DMS 273 (cell line): Measurements from ENCODE around the gene MACC1.
"Not testable (repeated sequence)": the region's sequence is repeated elsewhere in the genome, so short reads cannot be mapped to it uniquely, and the experiment has no call there.

ENCODE experiments used
- DNase-seq: peaks from one replicate; lab custom pipeline; 2025; ENCODE audit not compliant: unreplicated experiment; lab: John Stamatoyannopoulos, UW

Gene MACC1

DNA sequence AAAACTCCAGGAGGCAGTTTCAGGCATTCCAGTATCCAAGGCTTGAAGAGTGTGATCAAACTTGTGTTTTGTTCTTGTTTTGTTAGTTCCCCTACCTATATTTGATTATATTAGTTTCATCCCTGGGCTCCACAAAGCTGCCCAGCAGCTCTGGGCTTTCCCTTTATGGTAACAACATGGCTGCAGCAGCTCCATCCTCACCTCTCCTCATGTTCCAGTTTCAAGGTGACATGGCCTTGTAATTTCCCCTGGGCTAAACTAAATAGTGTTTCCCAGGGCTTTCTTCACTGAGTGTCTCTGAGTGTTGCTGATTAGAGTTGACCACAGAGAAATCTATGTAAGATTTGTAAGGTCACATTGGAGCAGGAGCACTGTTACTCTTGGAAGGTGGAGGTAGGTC is 83.4 kb downstream of the MACC1 start:
- DNase-seq, result no peak

DNA sequence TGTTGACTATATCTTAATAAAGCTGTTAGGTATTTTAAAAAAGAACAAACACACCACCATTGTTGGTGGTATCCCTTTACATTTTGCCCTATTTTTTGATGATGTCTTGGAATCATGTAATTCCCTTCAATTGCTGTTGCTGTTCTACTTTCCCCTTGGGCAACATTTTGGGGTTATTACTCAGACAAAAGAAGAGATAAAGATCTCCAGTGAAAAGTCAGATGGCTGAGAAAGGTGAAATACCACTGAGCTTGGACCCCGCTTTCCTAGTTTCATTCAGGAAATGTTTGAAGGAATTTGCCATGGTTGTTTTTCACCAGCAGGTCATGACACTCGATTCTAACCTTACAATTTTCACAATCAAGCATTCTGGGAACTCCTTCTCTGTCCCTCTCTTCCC is 84.6 kb downstream of the MACC1 start:
- no peak for DNase-seq

DNA sequence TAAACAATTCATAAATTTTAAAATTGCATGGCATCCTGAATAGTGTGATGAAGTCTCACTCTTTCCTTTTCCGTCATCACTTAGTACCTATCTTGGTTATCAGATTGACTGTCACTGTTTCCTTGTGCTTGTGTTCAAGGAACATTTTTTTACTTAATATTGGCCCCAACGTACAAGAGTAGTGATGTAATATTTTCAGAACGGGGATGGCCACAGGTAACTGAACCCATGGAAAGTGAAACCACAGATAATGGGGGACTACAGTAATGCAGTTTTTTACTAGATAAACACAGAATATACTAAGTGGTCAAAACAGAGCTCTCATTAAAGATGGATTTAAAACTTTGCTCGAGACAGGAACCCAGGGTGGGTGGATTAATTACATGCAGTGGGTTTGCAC is 85.4 kb downstream of the MACC1 start:
- no peak for DNase-seq

DNA sequence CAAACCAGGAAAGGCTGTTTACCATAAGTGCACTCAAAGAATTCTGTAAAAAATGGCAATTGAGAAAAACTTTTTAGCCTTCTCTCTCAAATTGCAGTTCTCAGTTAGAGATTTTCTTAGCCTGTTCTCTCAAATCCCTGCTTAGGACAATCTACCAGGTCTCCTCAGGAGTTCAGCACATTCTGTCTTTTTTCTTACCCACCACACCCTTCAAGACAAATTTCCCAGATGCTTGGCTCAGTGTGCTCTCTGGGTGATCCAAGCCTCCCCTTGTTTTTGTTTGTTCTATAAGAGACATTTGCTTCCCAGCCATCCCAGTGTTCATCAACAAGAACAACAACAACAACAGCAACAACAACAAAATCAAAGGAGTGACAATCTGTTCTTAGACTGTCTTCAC is 87.3 kb downstream of the MACC1 start:
- no peak for DNase-seq

DNA sequence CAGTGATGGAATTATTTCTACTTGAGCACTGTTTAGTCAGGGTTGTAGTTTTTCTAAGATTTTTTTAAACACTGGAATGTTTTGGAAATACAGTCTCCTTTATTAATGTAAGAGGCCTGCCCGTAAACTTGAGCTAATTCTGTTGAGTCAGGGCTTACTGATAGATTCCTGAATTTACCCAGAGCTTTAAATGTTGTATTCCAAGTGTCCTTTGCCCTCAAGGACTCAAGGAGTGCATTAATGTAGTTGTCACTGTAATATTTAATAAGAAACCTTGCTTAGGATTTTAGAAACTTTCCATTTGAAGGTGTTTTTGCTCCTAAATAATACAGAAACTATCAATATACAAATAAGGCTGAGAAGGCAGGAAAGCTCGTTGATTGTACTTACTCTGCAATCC is 89.2 kb downstream of the MACC1 start:
- DNase-seq, result no peak

DNA sequence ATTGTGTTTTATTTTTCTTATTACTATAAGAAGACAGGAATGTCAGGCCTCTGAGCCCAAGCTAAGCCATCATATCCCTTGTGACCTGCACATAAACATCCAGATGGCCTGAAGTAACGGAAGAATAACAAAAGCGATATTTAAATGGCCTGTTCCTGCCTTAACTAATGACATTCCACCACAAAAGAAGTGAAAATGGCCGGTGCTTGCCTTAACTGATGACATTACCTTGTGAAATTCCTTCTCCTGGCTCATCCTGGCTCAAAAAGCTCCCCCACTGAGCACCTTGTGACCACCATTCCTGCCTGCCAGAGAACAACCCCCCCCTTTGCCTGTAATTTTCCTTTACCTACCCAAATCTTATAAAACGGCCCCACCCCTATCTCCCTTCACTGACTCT is 91.1 kb downstream of the MACC1 start:
- not testable (repeated sequence) for DNase-seq

DNA sequence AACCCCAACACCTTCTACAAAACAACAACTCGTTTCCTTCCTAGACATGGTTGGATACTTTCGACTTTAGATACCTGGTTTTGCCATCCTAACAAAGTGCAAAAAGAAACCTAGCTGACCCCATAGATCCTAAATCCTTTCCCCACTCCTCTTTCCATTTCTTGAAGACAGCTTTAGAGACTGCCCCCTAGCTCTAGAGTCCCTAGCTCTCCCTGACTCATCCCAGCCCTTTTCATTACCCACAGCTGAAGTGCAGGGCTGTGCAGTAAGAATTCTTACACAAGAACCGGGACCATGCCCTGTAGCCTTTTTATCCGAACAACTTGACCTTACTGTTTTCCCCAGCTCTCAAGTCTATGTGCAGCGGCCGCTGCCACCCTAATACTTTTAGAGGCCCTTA is 93.1 kb downstream of the MACC1 start:
- not testable (repeated sequence) for DNase-seq

DNA sequence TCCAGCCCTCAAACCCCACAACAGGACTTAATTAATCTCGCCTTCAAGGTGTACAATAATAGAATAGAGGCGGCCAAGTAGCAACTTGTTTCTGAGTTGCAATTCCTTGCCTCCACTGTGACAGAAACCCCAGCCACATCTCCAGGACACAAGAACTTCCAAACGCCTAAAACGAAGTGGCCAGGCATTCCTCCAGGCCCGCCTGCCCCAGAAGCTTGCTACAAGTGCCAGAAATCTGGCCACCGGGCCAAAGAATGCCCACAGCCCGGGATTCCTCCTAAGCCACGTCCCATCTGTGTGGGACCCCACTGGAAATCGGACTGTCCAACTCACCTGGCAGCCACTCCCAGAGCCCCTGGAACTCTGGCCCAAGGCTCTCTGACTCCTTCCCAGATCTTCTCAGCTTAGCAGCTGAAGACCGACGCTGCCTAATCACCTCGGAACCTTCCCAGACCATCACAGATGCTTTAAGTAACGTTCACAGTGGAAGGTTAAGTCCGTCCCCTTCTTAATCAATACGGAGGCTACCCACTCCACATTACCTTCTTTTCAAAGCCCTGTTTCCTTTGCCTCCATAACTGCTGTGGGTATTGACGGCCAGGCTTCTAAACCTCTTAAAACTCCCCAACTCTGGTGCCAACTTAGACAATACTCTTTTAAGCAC is 94.4 kb downstream of the MACC1 start:
- DNase-seq, result not testable (repeated sequence)

DNA sequence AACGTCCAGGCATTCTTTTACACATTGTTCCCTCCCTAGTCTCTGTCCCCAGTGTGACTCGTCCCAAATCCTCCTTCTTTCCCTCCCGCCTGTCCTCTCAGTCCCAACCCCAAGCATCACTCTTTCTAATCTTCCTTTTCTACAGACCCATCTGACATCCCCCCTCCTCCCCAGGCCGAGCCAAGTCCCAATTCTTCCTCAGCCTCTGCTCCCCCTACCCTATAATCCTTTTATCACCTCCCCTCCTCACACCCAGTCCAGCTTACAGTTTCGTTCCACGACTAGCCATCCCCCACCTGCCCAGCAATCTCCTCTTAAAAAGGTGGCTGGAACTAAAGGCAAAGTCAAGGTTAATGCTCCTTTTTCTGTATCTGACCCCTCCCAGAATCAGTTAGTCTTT is 95.1 kb downstream of the MACC1 start:
- DNase-seq, result no peak

DNA sequence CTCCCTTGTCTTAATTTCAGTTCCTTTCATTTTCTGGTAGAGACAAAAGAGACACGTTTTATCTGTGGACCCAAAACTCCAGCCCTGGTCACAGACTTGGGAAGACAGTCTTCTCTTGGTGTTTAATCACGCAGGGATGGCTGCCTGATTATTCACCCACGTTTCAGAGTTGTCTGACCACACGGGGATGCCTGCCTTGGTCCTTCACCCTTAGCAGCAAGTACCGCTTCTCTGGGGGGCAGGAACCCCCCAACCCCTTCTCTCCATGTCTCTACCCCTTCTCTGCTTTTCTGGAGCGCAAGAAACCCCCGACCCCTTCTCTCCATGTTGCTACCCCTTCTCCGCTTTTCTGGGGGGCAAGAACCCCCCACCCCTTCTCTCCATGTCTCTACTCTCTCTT is 95.8 kb downstream of the MACC1 start:
- DNase-seq, result no peak

DNA sequence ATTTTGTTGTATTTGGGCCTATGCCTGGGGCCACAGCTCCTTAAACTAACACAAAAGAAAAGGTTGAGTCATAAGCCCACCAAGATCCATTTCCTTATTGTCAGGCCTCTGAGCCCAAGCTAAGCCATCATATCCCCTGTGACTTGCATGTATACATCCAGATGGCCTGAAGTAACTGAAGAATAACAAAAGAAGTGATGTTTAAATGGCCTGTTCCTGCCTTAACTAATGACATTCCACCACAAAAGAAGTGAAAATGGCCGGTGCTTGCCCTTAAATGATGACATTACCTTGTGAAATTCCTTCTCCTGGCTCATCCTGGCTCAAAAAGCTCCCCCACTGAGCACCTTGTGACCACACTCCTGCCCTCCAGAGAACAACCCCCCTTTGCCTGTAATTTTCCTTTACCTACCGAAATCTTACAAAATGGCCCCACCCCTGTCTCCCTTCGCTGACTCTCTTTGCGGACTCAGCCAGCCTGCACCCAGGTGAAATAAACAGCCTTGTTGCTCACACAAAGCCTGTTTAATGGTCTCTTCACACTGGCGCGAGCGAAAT is 96.5 kb downstream of the MACC1 start:
- DNase-seq, result not testable (repeated sequence)

DNA sequence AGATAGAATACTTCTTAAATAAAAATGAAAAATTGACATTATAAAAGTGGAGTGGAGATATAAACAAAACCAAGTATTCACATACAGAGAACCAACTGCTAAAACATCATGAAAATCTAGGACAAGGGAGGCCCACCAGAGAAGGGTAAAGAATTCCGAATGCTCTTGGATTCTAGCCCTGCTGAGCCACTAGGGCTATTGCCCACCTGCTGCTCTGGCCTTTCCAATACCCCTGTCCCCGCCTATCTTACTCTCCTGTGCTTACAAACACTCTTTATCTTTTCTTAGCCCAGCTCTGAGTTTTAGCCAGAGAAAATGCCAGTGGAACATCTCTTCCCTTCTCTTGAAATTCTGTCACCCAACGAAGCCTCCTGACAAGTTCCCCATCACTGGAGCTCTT is 100.3 kb downstream of the MACC1 start:
- DNase-seq, result no peak

DNA sequence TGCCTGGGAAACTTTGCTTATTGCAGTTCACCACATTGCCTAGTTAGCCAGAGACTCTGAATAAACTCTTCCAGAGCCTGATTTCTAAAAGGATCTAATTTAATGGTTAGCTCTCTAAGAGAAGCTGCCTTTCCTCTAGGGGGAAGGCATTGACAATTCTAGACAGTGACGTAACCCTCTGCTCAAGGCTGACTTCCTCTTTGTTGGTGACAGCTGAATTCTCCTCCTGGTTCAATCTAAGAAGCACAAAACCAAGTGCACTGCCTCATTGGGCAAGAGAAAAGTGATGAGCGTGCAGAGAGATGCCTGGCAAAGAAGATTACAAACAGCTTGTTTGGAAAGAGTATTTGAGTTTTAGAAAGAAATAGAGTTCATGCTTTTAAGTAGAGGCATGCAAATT is 102.7 kb downstream of the MACC1 start:
- DNase-seq, result no peak

DNA sequence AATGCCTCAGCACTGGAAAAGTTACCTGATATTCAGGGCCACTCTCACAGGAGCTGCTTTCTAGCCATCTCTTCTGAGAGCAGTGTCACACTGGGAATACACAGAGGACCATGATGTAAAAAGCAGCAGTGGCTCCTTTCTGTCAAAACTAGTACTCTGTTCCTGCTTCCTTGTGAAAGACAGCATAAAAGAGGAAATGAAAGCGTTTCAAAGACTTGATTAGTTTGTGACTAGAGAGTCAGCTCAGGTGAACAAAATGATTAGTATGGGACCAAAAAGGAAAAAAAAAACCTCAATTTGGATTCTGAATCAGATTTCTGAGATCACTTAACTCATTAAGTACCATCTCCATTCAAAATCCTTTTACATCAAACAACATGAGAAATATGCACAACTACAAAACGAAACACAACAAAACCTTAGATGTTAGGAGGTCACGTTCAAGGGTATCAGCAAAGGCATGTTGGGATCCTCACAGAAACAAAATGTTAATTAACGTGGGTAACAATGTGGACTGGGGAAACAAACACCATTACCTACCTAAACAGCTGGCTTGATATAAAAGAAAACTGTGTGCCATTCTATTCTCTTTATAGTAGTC is 103.7 kb downstream of the MACC1 start:
- no peak for DNase-seq

DNA sequence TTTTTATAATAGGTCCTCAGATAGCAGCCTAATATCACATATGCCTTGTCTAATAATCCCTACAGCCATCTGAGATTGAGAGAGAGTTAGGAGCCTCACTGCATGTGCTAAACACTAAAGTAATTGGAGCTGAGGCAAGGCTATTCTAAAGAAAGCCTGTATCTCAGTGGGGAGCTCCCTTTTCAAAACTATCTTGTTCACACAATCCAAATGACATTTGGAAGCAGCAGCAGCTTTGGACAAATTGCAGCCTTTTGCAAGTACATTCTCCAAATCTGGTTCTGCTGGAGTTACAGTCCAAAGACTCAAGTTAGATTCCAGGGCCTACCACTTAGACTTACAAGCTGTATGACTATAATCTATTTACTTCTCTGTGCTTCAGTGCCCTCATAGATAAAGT is 104.5 kb downstream of the MACC1 start:
- no peak for DNase-seq

DNA sequence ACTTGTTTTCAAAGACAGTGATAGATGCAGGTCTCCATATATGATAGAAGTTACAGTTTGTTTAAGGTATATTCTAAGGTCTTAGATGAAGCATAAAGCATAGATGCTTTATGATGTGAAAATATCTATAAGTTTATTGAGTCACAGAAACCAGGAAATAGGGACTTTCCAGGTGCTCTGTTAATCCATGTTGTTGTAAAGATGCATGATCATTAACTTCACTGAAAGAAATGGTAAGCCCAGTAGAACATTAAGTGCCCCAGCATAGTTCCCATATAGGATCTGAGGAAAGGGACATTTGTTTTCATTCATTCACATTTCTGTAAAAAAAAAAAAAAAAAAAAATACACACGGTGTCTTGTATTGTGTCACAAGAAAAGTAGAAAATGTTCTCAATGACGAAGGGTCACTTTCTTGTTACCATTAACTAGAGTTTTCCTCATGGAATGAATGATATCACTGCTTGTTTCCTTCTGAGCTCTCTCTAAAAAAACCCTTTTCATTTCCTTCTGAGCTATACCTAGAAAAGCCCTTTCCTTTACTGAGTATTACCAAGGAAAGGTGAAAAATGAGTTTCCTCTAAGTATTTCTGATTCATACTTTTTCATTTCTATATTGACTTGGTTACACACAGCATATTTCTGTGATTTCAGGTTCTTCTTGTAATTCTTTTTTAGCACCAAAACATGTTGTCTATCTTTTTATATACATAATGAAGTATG is 105.2 kb downstream of the MACC1 start:
- DNase-seq, result no peak

DNA sequence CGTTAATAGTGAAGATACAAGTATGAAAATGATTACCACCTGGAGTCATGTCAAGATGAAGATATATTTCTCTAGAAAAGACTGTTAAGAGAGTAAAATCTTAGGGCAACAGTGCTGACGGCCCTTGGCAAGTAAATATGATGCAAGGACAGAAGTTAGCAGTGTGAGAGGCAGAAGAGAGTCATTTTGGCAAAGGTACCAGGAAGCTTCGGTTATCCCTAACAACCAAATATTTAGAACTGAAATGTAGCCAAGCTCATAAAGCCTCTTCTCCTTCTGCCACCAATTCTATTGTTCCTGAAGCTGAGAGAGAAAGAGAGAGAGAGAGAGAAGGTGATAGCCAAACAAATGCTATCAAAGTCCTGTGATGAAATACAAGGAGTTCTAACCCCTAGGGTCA is 109.6 kb downstream of the MACC1 start:
- no peak for DNase-seq

DNA sequence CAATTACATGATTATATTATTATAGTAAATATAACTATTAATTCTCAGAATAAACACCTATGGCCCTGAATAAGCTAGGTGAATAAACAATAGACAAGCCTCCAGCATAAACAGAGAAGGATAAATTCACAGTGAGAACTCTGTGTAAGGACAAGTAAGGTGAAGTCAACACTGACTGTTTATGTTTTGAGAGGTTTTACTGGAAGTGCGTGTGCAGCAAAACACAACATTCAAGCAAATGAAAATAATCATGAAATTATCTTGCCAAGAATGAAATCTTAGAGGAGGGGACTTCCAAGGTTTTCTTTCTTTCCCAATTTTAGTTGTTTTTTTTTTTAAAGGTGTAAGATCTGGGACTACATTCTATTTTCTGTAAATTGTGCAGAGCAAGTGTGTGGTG is 112.5 kb downstream of the MACC1 start:
- DNase-seq, result no peak

DNA sequence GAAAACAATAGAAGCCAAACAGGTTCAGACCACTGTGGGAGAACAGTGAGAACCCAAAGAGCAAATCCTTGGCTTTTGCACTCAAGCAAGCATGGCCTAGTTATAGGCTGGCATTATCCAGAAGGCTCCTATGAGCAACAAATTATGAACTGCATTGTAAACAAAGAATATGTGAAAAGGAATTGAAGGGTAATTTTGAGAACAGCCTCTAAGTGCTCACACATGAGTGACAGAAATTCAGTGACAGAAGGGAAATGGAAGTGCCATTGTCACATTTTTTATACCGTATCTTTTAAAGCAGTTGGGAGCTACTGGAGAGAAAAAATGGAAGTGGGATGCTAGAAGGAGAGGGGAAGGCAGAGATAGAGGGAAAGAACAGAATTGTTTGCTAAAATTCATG is 114.2 kb downstream of the MACC1 start:
- no peak for DNase-seq

DNA sequence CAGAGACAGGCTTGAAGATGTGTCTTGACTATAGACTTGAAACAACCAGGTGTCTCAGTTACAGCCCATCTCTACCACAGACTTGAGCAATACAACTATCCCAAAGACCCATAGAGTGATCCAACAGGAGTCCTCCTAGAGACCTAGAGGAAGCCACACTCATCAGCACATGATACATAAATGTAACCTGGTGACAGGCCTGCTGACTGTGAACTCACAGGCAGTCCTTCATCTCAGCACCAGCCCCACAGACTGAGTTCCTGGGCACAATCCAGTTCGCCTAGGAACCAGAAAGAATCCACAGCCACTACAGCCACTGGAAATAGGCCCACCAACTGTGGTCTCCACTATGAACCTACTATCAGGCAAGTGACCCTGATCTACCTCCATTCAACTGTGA is 121.3 kb downstream of the MACC1 start:
- no peak for DNase-seq

DNA sequence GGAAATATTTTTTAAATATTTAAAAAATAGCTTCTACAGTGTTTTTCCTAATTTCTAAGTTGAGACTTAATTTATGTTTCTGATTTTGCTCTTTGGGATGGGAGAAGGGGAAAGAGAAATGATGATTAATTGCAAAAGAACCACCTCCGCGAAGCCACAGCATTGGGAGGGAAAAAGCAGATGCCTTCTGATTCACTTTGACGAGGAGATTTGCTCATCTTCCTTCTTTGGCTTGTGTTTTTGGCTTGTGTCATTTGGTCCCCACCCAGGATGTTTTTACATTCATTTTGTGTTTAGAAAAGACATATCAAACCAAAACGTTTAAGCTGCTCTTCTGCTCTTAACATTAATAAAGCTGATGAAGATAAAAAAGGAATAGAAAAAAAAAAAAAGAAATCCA is 121.7 kb downstream of the MACC1 start:
- no peak for DNase-seq

DNA sequence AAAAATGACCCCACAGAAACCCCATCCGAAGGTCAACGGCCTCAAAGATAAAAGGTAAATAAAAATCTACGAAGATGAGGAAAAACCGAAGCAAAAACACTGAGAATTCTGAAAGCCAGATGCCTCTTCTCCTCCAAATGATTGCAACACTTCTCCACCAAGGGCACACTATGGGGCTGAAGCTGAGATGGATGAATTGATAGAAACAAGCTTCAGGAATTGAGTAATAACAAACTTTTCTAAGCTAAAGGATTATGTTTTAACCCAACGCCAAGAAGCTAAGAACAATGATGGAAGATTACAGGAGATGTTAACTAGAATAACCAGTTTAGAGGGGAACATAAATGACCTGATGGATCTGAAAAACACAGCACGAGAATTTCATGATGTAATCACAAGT is 127.8 kb downstream of the MACC1 start:
- no peak for DNase-seq
